Erythroblast (primary cell): Measurements from ENCODE around the gene TRIP13.

Source experiments
- DNase-seq, 2 experiments: peaks; one replicate each; lab custom pipeline; 2025; lab: John Stamatoyannopoulos, UW
- GATA1 ChIP-seq: IDR thresholded peaks from 2 replicates; pipeline ENCODE4 v1.6.1; 2011; ENCODE audit warnings: low read depth, mild to moderate bottlenecking, control low read depth, low read length, moderate library complexity
- POLR2A ChIP-seq: IDR thresholded peaks from 2 replicates; pipeline ENCODE4 v1.6.1; 2011; ENCODE audit warnings: mild to moderate bottlenecking, low read length

The TRIP13 gene

GRCh38 chr5:955886-956761 is 63.4 kb downstream of the TRIP13 start:
- DNase-seq, result no peak

DNA sequence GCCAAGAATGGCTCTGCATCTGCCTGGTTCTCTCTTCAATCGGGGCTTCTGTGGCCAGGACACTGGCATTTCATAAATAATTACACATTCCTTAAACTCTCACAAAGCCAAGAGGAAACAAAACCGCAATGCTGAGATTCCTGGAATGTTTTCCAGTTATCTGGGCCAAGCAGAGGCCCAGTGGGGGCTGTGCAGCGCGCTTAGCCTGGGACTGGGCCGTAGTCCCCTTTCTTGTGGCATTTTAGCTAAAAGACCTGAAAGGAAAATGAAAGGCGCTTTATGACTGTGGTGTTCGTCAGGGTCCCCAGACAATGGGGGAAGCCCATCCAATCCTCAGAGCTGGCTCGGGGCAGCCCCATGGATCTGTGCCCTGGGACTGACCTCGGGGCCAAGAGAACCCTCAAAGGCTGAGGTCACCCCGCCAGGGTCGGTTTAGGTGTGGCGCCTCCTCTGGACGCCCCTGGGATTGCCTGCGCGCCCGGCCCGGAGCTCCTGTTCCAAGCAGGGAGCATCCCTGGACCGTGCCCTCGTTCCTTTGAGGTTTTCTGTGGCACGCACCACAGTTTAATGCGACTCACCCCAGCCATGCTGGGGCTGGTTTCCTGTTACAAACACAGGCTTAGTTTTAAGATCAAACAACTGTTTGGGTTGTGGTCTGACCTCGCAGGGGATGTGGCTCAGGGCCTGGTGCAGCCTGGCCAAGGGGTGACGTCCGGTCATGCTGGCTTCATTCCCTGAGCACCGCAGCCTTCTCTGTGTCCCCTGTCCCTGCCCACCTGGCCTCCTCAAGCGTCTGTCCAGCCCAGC is 64.5 kb downstream of the TRIP13 start:
- no peak for DNase-seq
- TF ChIP-seq GATA1 (no peak), POLR2A (no peak)

More at GRCh38 chr5:955886-956761, 63.4 kb downstream of the TRIP13 start:
- TF ChIP-seq POLR2A (no peak), GATA1 (no peak)

- DNase-seq, result no peak
- TF ChIP-seq GATA1 (no peak), POLR2A (no peak)
Observed at GRCh38 chr5:957748-958485, 65.2 kb downstream of the TRIP13 start.

DNA sequence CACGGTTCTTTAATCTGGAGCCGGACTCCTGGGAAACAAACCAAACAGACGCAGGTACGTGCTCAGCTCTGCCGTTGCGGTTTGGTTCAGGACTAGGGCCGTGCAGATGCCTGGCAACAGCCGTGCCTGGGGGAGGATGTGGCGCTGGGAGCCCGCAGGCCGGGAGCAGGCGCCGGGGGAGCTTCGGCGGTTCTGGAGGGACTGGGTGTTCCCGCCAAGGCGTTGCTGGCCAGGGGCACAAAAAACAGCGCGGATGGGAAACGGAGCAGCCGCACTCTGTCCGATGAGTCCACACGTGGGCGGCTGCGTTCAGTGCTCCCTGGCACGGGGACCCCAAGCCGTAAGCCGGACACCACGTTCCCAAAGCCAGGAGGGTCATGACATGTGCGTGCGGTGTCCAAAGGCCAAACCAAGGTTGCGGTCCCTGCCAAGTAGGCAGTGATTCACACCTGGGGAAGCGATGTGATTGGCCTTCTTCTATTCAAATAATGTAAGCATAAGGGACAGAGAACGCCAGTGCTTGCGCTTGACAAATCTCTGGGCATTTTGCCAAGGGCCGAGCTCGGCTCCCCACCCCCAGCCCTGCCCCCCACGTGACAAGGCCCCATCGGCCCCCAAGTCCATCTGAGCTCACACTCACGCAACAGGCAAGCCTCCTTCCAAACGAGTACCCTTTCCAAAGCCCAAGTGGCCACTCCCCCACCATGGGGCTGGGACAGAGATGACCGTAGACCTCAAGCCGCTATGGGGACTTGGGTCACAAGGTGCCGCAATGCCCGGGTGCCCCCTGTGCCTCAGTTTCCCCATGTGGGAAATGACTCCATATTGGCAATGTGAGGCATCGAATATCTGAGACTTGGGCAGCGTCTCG is 66.3 kb downstream of the TRIP13 start:
- no peak for TF ChIP-seq POLR2A
- no peak for TF ChIP-seq GATA1
- DNase-seq, result no peak

DNA sequence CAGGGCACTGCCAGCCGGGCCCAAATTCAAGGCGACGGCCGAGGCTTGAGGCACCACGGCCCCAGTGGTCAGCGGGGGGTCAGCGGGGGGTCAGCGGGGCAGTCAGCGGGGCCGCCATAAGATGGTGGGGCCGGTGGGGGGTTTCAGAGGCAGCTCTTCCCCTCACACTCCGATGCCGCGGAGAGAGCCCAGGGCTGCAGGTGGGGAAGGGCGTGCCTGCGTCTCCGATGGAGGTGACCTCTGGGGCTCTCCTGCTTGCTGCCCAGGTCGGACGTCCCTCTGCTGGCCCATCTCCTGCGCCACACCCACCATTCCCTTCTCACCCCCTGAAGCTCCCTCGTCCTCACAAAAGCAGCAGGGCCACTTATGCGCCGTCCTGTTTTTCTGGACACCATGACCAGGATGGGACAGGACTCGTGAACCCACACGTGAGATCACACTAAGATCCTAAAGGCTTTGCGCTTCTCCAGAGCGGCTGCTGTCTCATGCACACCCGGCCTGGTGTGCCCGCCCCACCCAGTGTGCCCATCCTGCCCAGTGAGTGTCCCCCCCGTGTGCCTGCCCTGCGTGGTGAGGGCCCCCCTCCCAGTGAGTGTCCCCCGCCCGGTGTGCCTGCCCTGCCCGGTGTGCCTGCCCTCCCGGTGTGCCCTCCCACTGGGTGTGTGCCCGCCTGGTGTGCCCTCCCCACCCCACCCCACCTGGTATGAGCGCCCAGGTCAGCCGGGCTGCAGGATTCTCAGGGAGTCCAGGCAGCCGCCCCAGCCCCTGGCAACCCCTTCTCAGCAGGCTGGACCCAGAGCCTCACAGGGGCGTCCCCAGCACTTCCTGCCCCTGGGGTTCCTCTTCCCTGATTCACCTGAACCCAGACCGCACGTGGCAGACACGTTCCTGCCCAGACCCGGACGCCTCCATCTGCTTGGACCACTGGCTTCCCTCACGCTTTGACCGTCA is 67.2 kb downstream of the TRIP13 start:
- DNase-seq, result no peak
- no peak for TF ChIP-seq GATA1
- no peak for TF ChIP-seq POLR2A

DNA sequence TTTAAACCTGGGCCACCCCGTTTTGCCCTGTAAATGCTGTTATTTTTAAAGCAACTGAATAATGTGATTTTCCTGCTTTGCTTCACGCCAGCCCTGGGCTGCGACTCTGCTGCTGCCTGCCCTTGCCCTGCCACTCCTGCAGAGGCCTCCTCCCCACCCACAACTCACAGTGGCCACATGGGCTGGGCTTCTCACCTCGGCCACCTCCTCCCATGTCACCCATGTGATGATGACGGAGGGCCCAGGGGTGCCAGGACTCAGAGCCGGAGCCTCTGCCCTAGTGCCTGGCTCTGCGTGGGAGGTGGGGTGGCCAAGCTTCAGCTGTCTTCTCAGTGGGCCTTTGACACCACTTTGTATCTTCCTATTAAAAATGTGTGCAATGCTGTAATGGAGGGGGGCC is 67.9 kb downstream of the TRIP13 start:
- DNase-seq, result no peak
- TF ChIP-seq GATA1 (no peak), POLR2A (no peak)

DNA sequence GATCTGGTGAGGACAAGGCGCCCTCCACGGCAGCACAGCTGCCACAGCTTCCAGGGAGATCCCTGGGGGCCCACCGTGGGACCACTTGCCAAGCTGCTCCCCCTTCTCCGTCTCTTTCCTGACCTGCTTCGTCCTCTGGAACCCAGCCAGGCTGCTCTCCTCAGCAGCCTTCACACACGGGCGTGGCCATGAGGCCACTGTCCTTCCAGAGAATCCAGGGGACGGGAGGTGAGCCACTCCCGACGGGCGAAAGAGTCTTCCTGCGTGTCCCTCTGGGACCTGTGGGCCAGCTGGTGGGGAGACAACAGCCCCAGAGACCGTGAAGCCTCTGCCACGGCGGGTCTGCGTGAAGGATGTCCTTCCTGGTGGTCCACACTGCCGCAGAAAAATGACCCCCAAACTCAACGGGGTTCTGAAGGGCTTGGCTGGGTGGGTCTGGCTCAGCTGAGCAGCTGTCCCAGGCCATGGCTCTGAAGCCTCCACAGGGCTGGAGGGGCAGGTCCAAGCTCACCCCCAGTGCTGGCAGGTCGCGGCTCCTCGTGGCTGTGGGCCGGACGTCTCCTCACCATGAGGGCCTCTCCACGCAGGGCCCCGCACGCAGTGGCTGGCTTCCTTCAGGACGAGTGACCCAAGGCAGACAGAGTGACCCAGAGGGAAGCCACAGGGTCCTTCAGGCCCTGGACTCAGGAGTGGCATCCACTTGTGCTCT is 68.5 kb downstream of the TRIP13 start:
- TF ChIP-seq GATA1 (no peak), POLR2A (no peak)
- no peak for DNase-seq

DNA sequence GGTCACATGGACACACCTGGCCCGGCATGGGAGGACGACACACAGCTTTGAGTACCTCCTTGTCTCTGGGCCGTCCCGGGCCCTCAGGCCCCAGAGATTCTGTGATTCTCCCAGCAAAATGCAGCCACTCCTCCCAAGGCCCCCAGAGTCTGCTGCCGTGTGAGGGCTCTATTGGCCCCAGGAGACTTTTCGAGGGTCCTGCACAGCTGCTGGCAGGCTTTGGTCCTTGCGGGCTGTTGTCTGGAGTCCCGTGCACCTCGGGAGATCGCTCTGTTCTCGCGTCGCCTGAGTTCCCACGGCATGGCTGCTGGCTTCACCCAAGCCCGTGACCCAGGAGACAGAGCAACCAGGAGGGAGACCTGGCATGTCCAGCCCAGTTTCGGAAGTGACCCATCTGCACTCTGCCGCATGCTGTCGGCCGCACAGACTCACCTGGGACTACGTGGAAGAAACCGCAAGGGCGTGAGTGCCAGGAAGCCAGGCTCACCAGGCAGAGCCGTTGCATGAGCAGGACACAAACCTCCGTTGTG is 69.1 kb downstream of the TRIP13 start:
- TF ChIP-seq GATA1, result no peak
- no peak for TF ChIP-seq POLR2A
- no peak for DNase-seq

DNA sequence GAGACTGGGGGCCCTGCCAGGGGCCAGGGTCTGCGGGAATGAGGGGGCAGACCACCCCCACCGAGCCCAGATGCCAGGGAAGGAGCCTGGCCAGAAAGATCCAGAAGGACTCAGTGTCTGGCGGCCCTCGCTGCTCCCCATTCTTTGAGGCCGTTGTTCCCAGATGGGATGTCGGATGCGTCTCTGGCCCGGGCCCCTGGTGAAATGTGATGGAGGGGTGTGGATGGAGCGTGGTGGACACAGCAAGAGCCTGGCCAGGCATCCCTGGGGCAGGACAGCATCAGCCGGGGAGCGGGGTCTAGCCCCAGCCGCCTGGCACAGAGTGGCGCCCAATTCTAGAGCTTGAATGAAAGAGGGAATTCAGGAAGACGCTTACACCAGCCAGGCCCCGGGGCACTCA is 69.7 kb downstream of the TRIP13 start:
- TF ChIP-seq GATA1, result no peak
- no peak for TF ChIP-seq POLR2A
- DNase-seq, result no peak

GRCh38 chr5:962801-963200 is 70.1 kb downstream of the TRIP13 start:
- TF ChIP-seq POLR2A (no peak), GATA1 (no peak)
- DNase-seq, result no peak

DNA sequence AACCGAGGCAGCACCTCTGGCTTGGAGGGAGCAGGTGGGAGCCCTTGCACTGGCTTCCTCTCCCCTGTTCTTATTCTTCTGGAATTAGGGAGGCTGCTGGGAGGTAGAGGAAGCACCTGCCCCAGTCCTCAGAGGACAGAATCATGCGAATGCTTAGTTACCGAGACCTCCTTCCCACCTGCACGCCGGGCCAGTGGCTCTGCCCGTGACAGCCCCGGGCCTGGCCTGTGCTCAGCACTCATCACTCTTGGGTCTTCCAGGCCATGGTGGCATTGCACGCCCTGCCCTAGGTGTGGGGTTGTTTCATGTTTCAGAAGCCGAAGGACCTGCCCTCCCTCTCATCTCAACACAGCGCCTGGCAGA is 70.6 kb downstream of the TRIP13 start:
- DNase-seq, result no peak
- TF ChIP-seq POLR2A (no peak), GATA1 (no peak)
